Medulla oblongata (tissue), 1 donor: Measurements from ENCODE around the gene KRT72.

Source experiments
- DNase-seq: peaks from one replicate; pipeline ENCODE4 v3.0.0-alpha.2; 2015; ENCODE audit errors: extremely low spot score

KRT72 gene

GRCh38 chr12:52543985-52544883 is 57.0 kb downstream of the KRT72 start:
- DNase-seq: peak; percentile 37

DNA sequence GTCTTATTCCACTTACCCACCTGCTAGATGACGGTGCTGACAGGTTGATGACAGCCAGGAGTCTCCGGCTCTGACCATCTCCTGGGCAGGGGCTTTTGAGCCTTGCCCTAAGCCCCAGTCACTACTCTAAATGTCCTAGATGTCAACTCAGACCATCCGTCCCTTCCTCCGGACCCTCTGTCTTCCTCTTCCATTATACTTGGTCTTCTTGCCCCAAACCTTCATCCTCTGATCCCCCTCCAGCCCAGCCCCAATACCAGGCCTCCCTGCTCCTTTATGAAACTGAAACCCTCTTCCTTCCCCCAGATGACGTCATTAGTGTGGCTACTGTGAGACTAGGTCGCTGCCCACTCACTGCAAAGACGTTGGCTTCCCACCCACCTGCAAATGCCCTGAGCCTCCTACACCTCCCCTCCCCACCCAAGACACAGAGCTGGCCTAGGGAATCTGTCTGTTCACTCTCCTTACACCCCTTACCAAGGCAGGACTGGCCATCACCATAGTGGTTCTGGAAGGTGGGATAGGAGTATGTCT is 58.4 kb downstream of the KRT72 start:
- no peak for DNase-seq

DNA sequence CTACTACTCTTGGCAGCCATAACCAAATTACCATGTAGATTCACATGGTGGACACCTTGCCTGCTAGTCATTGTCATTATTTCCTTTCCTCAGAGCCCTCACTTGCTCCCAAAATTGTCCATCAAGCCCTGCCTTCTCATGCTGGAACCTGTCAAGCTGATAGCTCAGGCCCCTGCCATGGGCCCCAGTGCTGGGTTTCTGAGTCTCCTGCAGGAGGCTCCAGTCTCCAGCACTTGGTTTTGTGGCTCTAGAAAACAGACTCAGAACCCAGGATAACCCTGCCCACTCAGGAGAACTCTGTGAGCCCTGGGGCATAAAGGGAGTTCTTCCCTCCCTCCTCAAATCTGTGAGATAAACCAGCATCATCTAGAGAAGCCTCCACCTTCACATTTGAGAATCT is 59.1 kb downstream of the KRT72 start:
- no peak for DNase-seq

DNA sequence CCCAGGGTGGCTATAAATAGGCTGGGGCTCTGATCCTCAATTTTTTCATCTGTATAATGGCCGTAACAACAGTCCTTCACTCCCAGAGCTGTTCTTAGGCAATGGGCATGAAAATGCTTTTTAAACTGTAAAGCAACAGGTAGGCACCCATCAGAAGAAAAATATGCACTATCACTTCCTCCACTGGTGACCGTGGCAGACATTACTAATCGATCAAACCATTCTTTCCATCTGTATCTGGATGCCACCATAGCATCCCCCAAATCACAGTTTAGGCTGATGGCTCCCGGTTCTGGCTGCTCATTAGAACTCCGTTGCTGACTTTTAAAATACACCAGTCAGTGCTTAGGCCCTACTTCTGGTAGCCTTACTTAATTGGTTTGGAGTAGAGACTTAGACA is 59.6 kb downstream of the KRT72 start:
- DNase-seq: no peak

DNA sequence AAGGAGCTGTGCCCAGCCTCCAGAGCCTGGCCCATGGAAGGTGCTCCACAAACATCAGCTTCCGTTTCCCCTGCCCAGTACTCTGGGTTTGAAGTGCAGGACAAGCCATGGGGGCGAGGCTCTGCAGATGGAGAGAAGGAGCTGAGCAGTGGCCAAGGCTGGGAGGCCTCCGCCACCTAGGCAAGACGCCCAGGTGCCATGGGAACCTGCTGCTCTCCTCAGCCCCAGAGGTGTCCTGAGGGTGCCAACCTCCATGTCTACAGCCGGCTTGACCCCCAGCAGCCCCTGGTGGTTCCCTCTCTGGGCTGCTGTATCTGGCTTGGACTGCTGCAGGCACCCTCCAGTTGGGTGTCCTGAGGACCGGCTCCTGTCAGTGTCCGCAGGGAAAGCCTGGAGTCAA is 60.7 kb downstream of the KRT72 start:
- no peak for DNase-seq

DNA sequence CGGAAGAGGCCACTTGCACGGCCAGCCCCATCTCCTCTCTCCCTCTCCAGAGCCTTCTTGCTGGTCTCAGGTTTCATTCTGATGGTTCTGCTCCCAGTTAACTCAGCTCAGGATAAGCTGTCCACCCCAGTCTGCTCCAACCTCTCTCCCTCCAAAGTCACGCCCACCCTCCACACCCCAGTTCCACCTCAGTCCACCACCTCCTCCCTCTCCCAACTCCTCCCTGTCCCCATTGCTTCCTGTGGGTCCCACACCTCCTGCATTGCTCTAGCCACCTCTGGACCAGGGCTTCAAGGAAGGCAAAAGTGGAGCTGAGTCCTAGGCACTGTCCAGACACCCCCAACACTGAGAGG is 61.5 kb downstream of the KRT72 start:
- DNase-seq: no peak

- peak; percentile 20 for DNase-seq
Measured at GRCh38 chr12:52539083-52539820, 62.0 kb downstream of the KRT72 start.

GRCh38 chr12:52537101-52537500 is 64.2 kb downstream of the KRT72 start:
- DNase-seq: no peak
